ENCODE data around the gene DUSP18. TPM values are rescaled to one million over a fixed set of nuclear protein-coding genes. Genes with fewer than 3 reads are reported as not detected.

The DUSP18 gene
- total RNA-seq, 1 experiment from 2014 or later, result 2.7 TPM

DNA sequence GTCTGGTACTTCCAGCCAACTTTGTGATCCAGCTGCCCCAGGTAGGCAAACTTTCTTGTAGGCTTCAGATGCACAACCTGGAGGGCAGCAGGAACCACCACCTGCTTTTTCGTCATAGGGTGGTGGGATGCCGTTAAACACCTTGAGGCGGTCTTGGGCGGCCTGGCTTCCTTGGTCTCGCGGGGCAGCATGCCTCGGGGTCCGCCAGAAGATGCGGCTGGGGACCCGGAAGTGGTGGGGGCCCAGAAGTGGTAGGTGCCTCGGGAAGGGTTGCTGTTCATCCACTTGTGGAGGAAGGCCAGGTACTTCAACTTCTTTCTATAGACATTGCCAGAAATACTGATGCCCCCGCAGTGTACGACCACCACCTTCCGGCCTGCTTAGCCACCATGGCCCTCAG is 13.3 kb downstream of the DUSP18 start:
- no peak overlapping the region for H3K4me3 ChIP-seq

GRCh38 chr22:30652852-30653251 is 14.8 kb downstream of the DUSP18 start:
- DNase-seq, result no peak
- no peaks in the 10 kb centered on the region for H3K9me3 ChIP-seq

More for the DNA sequence above, 13.3 kb downstream of the DUSP18 start:
- DNase-seq, result no peak
- Histone ChIP-seq H3K9me3 (no peaks in the 10 kb centered on the region), H3K27me3 (no peaks in the 10 kb centered on the region), H3K36me3 (no peaks in the 10 kb centered on the region; the same call in 1 of the 2 replicates)

GRCh38 chr22:30650508-30651116 is 17.1 kb downstream of the DUSP18 start:
- no peak for DNase-seq
- H3K27me3 ChIP-seq, result no peaks in the 10 kb centered on the region

More at GRCh38 chr22:30652852-30653251, 14.8 kb downstream of the DUSP18 start:
- Histone ChIP-seq H3K36me3 (peaks cover 2% of the 10 kb centered on the region), H3K4me3 (no peak overlapping the region), H3K27me3 (no peaks in the 10 kb centered on the region)

DNA sequence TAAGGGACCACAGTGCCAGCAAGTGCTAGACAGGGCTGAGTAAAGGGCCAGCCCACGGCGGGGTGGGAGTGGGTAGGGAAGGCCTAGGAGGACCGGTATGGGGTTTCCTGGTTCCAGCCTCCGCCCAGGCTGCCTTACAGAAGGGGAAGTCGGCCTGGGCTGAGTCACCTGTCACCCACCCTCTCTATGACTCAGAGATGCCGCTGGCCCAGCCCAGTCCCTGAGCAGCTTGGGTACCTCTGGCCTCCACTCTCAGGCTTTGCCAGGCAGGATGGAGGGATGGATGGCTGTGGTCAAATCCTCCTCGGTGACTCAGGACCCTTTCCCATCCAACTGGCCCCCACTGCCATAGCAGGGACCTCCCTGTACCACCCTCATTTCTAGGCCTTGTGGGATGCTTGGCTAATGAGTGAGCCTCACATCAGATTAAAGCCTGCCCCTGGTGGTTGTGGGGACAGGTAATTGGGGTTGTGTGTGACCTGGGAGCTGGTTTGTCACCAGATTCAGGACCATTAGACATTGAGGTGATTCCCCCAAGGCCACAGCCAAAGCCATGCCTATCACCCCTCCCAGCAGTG is 18.2 kb downstream of the DUSP18 start:
- DNase-seq, result peak; percentile 85
- no peaks in the 10 kb centered on the region for H3K9me3 ChIP-seq
- H3K36me3 ChIP-seq, result peaks cover 8% of the 10 kb centered on the region
- H3K27me3 ChIP-seq, result no peaks in the 10 kb centered on the region
- no peak overlapping the region for H3K4me3 ChIP-seq

More at GRCh38 chr22:30650508-30651116, 17.1 kb downstream of the DUSP18 start:
- Histone ChIP-seq H3K4me3 (no peak overlapping the region), H3K36me3 (peaks cover 8% of the 10 kb centered on the region), H3K9me3 (no peaks in the 10 kb centered on the region)

GRCh38 chr22:30648825-30649224 is 18.9 kb downstream of the DUSP18 start:
- Histone ChIP-seq H3K36me3 (peaks cover 8% of the 10 kb centered on the region), H3K9me3 (no peaks in the 10 kb centered on the region), H3K27me3 (no peaks in the 10 kb centered on the region), H3K4me3 (no peak overlapping the region)
- DNase-seq, result no peak

GRCh38 chr22:30647536-30647935 is 20.1 kb downstream of the DUSP18 start:
- H3K4me3 ChIP-seq, result no peak overlapping the region
- peaks cover 8% of the 10 kb centered on the region for H3K36me3 ChIP-seq
- peak; percentile 71 for DNase-seq
- H3K9me3 ChIP-seq, result no peaks in the 10 kb centered on the region
- H3K27me3 ChIP-seq, result no peaks in the 10 kb centered on the region

DNA sequence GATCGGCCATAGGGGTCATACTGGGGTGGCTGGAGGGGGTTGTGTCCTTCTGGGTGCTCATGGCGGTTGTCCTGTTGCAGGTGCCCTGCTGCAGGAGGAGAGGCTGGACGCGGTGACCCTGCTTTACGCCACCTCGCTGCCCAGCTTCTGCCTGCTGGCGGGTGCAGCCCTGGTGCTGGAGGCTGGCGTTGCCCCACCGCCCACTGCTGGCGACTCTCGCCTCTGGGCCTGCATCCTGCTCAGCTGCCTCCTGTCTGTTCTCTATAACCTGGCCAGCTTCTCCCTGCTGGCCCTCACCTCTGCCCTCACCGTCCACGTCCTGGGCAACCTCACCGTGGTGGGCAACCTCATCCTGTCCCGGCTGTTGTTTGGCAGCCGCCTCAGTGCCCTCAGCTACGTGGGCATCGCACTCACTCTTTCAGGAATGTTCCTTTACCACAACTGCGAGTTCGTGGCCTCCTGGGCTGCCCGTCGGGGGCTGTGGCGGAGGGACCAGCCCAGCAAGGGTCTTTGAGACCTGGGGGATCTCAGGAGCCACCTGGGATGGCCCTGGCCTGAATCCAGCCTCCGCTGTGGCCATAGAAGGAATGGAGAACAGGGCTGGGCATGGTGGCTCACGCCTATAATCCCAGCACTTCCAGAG is 21.0 kb downstream of the DUSP18 start:
- DNase-seq, result no peak
- Histone ChIP-seq H3K9me3 (no peaks in the 10 kb centered on the region), H3K36me3 (peaks cover 8% of the 10 kb centered on the region), H3K4me3 (no peak overlapping the region), H3K27me3 (no peaks in the 10 kb centered on the region)

GRCh38 chr22:30643055-30643875 is 24.4 kb downstream of the DUSP18 start:
- Histone ChIP-seq H3K9me3 (no peaks in the 10 kb centered on the region), H3K36me3 (peaks cover 15% of the 10 kb centered on the region), H3K27me3 (no peaks in the 10 kb centered on the region), H3K4me3 (no peak overlapping the region)
- no peak for DNase-seq

DNA sequence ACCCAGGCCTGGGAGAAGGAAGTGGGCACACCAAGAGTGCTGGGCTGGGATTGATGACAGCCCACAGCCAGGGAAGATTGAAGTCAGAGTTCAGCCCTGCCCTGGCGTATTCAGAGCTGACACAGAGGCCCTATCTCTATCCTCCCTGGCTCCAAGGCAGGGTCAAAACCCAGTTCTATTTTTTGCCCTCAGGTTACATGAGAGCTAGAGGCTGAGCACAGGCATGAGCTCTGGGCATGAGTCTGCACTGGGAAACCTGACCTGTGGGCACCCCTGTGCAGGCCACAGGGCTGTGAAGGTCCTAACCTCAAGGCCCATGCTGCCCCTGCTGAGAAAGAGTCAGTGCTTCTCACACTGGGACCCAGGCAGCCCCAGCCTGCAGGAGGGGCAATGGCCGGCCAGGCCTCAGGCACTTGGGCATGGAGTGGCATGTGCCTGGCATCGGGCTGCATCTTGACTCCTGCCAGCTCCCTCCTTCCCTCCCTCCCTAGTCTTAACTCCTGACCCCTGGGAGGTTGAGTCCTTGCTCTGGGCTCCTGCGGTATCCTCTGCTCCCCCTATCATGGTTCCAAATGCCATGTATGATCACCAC is 26.7 kb downstream of the DUSP18 start:
- H3K27me3 ChIP-seq, result no peaks in the 10 kb centered on the region
- H3K36me3 ChIP-seq, result peaks cover 17% of the 10 kb centered on the region
- H3K4me3 ChIP-seq, result no peak overlapping the region
- DNase-seq, result no peak
- H3K9me3 ChIP-seq, result no peaks in the 10 kb centered on the region

- peaks cover 17% of the 10 kb centered on the region for H3K36me3 ChIP-seq
- H3K9me3 ChIP-seq, result no peaks in the 10 kb centered on the region
- DNase-seq, result peak; percentile 26
- H3K4me3 ChIP-seq, result no peak overlapping the region
- no peaks in the 10 kb centered on the region for H3K27me3 ChIP-seq
These were observed 27.3 kb downstream of the DUSP18 start for GRCh38 chr22:30640361-30640760.

- Histone ChIP-seq H3K4me3 (peak overlapping the region; percentile 63), H3K36me3 (peaks cover 17% of the 10 kb centered on the region), H3K9me3 (no peaks in the 10 kb centered on the region), H3K27me3 (no peaks in the 10 kb centered on the region)
- DNase-seq, result no peak
These were observed 30.0 kb downstream of the DUSP18 start for GRCh38 chr22:30637701-30638114.

DNA sequence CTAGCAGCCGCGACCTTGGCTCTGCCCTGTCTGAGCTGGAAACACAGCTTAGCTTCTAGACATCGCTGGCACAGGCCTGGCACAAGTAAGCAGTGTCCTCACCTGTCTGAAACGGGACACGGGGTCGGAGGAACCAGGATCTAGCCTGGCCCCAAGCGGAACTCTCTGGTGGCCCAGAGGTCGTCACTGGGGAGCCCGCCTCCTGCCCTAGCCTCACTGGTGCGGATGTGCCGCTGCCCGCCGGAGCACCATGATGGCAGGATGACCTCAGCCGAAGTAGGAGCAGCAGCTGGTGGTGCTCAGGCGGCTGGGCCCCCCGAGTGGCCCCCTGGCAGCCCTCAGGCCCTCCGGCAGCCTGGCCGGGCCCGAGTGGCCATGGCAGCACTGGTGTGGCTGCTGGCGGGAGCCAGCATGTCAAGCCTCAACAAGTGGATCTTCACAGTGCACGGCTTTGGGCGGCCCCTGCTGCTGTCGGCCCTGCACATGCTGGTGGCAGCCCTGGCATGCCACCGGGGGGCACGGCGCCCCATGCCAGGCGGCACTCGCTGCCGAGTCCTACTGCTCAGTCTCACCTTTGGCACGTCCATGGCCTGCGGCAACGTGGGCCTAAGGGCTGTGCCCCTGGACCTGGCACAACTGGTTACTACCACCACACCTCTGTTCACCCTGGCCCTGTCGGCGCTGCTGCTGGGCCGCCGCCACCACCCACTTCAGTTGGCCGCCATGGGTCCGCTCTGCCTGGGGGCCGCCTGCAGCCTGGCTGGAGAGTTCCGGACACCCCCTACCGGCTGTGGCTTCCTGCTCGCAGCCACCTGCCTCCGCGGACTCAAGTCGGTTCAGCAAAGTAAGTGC is 31.2 kb downstream of the DUSP18 start:
- Histone ChIP-seq H3K9me3 (no peaks in the 10 kb centered on the region), H3K27me3 (no peaks in the 10 kb centered on the region), H3K36me3 (peaks cover 17% of the 10 kb centered on the region), H3K4me3 (peak overlapping the region; percentile 63)
- peak; percentile 26 for DNase-seq

GRCh38 chr22:30635273-30636225 is 32.1 kb downstream of the DUSP18 start, which contains the start of gene SLC35E4:
SLC35E4 (plus strand) TSS chr22:30635781; CDS start chr22:30636451, 670 bp downstream.
- peak; percentile 93 for DNase-seq
- Histone ChIP-seq H3K9me3 (no peaks in the 10 kb centered on the region), H3K27me3 (no peaks in the 10 kb centered on the region), H3K4me3 (peak within 1 kb of the TSS; percentile 63), H3K36me3 (peaks cover 17% of the 10 kb centered on the region)

- Histone ChIP-seq H3K4me3 (peak overlapping the region; percentile 63), H3K9me3 (no peaks in the 10 kb centered on the region), H3K27me3 (no peaks in the 10 kb centered on the region), H3K36me3 (peaks cover 17% of the 10 kb centered on the region)
- peak; percentile 90 for DNase-seq
These were observed 33.0 kb downstream of the DUSP18 start for GRCh38 chr22:30634471-30635233.

All from MG63 (cell line).